Neuronal stem cell (in vitro differentiated cells): Measurements from ENCODE around the gene SDHAF2.

Experiments used
- DNase-seq: peaks from one replicate; pipeline ENCODE4 v3.0.0-alpha.2; 2013; ENCODE audit warnings: low spot score
- H2AFZ ChIP-seq: one replicate; pipeline ENCODE4 v1.6.1; 2013; ENCODE audit warnings: mild to moderate bottlenecking, low read length, inconsistent platforms
- H2AK5ac ChIP-seq: 2 replicates; pipeline ENCODE4 v1.6.1; 2013; ENCODE audit warnings: low read depth, mild to moderate bottlenecking, inconsistent platforms, low read length, moderate library complexity, mixed read lengths
- H2BK120ac ChIP-seq: 2 replicates; pipeline ENCODE4 v1.6.1; 2013; ENCODE audit warnings: low read depth, mild to moderate bottlenecking, inconsistent platforms, low read length, moderate library complexity, mixed read lengths
- H2BK12ac ChIP-seq: one replicate; pipeline ENCODE4 v1.6.1; 2013; ENCODE audit warnings: low read length, inconsistent platforms
- H2BK15ac ChIP-seq: 2 replicates; pipeline ENCODE4 v1.6.1; 2013; ENCODE audit warnings: mild to moderate bottlenecking, low read length, inconsistent platforms, mixed read lengths
- H2BK5ac ChIP-seq: one replicate; pipeline ENCODE4 v1.6.1; 2013; ENCODE audit warnings: inconsistent platforms, mild to moderate bottlenecking, low read length, moderate library complexity
- H3K14ac ChIP-seq: one replicate; pipeline ENCODE4 v1.6.1; 2013; ENCODE audit warnings: low read length, inconsistent platforms
- H3K18ac ChIP-seq: 2 replicates; pipeline ENCODE4 v1.6.1; 2013; ENCODE audit warnings: low read length, inconsistent platforms
- H3K23ac ChIP-seq: 2 replicates; pipeline ENCODE4 v1.6.1; 2013; ENCODE audit warnings: low read depth, mild to moderate bottlenecking, mixed read lengths, low read length, inconsistent platforms; ENCODE audit not compliant: poor library complexity
- H3K27ac ChIP-seq: replicated peaks from 3 replicates; pipeline ENCODE4 v1.5.1; 2013; ENCODE audit warnings: low read length, inconsistent platforms
- H3K27me3 ChIP-seq, 3 experiments: 2 replicates each; pipeline ENCODE4 v1.6.1; 2013; ENCODE audit warnings: low read length in 3 of 3, mild to moderate bottlenecking in 2 of 3, inconsistent platforms in 1 of 3, low read depth in 1 of 3, mixed read lengths in 1 of 3, moderate library complexity in 1 of 3; ENCODE audit not compliant: control insufficient read depth in 3 of 3, insufficient read depth in 3 of 3
- H3K36me3 ChIP-seq, 2 donors: replicated peaks in 1 of 2; 2 replicates each; pipeline ENCODE4 v1.6.1; 2013; ENCODE audit warnings: low read length in 2 of 2; ENCODE audit not compliant: control insufficient read depth in 2 of 2, insufficient read depth in 2 of 2
- H3K4ac ChIP-seq: 2 replicates; pipeline ENCODE4 v1.6.1; 2013; ENCODE audit warnings: inconsistent platforms, mild to moderate bottlenecking, low read length, moderate library complexity
- H3K4me1 ChIP-seq, 2 donors: 1 replicate in 1 of 2; 2 replicates in 1 of 2; pipeline ENCODE4 v1.6.1; 2013; ENCODE audit warnings: low read length in 2 of 2, low read depth in 1 of 2; ENCODE audit not compliant: control insufficient read depth in 2 of 2, insufficient read depth in 1 of 2
- H3K4me2 ChIP-seq: one replicate; pipeline ENCODE4 v1.6.1; 2013; ENCODE audit warnings: mild to moderate bottlenecking, low read length, inconsistent platforms; ENCODE audit not compliant: insufficient read depth, poor library complexity, severe bottlenecking
- H3K4me3 ChIP-seq, 2 donors: 2 replicates each; pipeline ENCODE4 v1.5.1; 2013; ENCODE audit warnings: low read length in 2 of 2, mild to moderate bottlenecking in 2 of 2, inconsistent platforms in 1 of 2, moderate library complexity in 1 of 2
- H3K79me1 ChIP-seq: one replicate; pipeline ENCODE4 v1.6.1; 2013; ENCODE audit warnings: low read depth, mild to moderate bottlenecking, inconsistent platforms, low read length, moderate library complexity
- H3K9ac ChIP-seq: one replicate; pipeline ENCODE4 v1.6.1; 2013; ENCODE audit warnings: mild to moderate bottlenecking, low read depth, low read length, inconsistent platforms; ENCODE audit not compliant: poor library complexity
- H3K9me3 ChIP-seq, 2 donors: replicated peaks in 1 of 2; 2 replicates each; pipeline versions ENCODE3 to v1.6.1; 2013; ENCODE audit warnings: low read length in 2 of 2, mild to moderate bottlenecking in 2 of 2, inconsistent platforms in 1 of 2, low read depth in 1 of 2, mixed read lengths in 1 of 2, moderate library complexity in 1 of 2; ENCODE audit not compliant: control insufficient read depth in 2 of 2, insufficient read depth in 1 of 2
- H4K8ac ChIP-seq: one replicate; pipeline ENCODE4 v1.6.1; 2013; ENCODE audit warnings: low read depth, mild to moderate bottlenecking, inconsistent platforms, low read length, moderate library complexity
- H4K91ac ChIP-seq: one replicate; pipeline ENCODE4 v1.6.1; 2013; ENCODE audit warnings: low read length, low read depth, mild to moderate bottlenecking, inconsistent platforms; ENCODE audit not compliant: poor library complexity
- WGBS, 2 donors: extraction: QIAGEN DNeasy Blood & Tissue Kit; methylation state at CpG; one replicate each; pipeline ENCODE4 v1.1.7; 2013; ENCODE audit warnings: missing lambda C conversion rate in 2 of 2, mixed read lengths in 1 of 2; ENCODE audit not compliant: insufficient read length in 2 of 2, insufficient replicate concordance in 1 of 2; ENCODE audit errors: extremely low coverage in 2 of 2; 5-methylcytosine and 5-hydroxymethylcytosine counted together

The SDHAF2 gene

DNA sequence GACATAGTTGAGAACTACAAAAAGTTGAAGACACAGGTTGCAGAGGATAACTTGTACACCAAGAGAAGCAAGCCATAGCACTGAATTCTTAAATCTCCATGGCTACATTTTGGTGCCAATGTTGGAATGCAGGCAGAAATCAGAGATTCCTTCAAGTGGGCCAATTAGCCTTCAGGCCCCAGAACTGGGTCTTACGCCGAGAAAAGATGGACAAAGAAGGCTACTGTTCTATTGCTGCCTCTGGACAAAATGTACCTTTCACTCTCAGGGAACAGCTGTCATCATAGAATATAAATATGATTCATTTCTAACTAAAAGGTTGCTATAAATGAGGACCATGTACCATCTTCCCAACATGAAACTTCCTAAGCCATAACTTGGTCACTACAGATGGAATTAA, 23.9 kb upstream of the SDHAF2 start:
- Histone ChIP-seq H2AFZ (no peak overlapping the region), H2AK5ac (no peak overlapping the region), H3K4me2 (no peak overlapping the region), H4K91ac (no peak overlapping the region), H2BK15ac (no peak overlapping the region), H3K27me3 (no peaks in the 10 kb centered on the region), H2BK12ac (no peak overlapping the region), H3K79me1 (peaks cover 1% of the 10 kb centered on the region), H3K14ac (no peak overlapping the region), H3K4ac (no peak overlapping the region), H3K23ac (no peak overlapping the region), H4K8ac (no peak overlapping the region), H3K27ac (no peak overlapping the region), H3K18ac (no peak overlapping the region), H2BK5ac (no peak overlapping the region), H3K9me3 (peaks cover 0 to 2% of the 10 kb centered on the region in 2 donors), H3K36me3 (peaks cover 50 to 99% of the 10 kb centered on the region in 2 donors), H3K9ac (no peak overlapping the region), H2BK120ac (no peak overlapping the region), H3K4me1 (no peaks in the 10 kb centered on the region), H3K4me3 (no peak overlapping the region)
- WGBS, 2 donors: no CpG with 5 or more reads among the region's 2 CpGs
- no peak for DNase-seq

DNA sequence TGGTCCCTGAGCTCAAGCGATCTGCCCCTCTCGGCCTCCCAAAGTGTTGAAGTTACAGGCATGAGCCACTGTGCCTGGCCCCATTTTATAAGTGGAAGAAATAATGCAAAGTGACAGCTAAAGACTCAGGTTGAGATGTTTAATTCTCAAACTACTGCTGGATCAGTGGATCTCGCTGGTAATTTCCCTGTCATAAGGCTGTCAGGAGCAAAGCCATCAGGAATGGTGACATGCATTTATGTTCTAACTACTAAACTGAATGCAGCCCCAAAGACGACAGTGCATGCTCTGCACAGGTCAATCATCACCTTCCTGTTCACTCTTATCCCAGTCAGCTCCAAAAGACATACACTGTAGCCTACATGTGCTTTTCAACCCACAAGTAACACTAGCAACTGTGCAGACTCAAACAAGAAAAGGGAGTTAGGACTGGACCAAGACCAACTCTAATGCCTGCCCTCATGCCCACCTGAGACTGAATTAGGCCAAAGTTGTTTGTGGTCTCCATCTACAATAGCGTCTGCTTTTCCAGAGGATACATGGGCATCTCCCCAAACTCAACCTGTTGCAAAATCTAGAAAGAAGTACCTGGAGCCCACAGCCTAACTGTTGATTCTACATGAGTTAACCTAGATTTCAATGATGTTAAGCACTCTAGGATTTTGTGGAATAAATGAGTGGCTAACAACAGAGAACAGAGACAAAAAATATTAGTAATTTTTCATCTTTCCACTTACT, 22.8 kb upstream of the SDHAF2 start:
- no peak overlapping the region for H4K91ac ChIP-seq
- H3K27ac ChIP-seq: no peak overlapping the region
- H3K14ac ChIP-seq: no peak overlapping the region
- peaks cover 0 to 2% of the 10 kb centered on the region in 2 donors for H3K9me3 ChIP-seq
- no peak overlapping the region for H4K8ac ChIP-seq
- peak overlapping the region; percentile 47 for H3K9ac ChIP-seq
- no peak overlapping the region for H2BK15ac ChIP-seq
- H3K27me3 ChIP-seq: no peaks in the 10 kb centered on the region
- no peak overlapping the region for H3K4ac ChIP-seq
- no peak overlapping the region for H3K23ac ChIP-seq
- no peak overlapping the region for H2AK5ac ChIP-seq
- peaks cover 1% of the 10 kb centered on the region for H3K79me1 ChIP-seq
- no peak overlapping the region for H2AFZ ChIP-seq
- no peak overlapping the region for H2BK5ac ChIP-seq
- H3K36me3 ChIP-seq: peaks cover 55 to 99% of the 10 kb centered on the region in 2 donors
- no peak overlapping the region for H2BK12ac ChIP-seq
- H3K4me1 ChIP-seq: no peaks in the 10 kb centered on the region
- no CpG with 5 or more reads among the region's 5 CpGs for WGBS, 2 donors
- H2BK120ac ChIP-seq: no peak overlapping the region
- no peak overlapping the region for H3K4me2 ChIP-seq
- no peak overlapping the region for H3K4me3 ChIP-seq
- no peak overlapping the region for H3K18ac ChIP-seq
- DNase-seq: no peak

DNA sequence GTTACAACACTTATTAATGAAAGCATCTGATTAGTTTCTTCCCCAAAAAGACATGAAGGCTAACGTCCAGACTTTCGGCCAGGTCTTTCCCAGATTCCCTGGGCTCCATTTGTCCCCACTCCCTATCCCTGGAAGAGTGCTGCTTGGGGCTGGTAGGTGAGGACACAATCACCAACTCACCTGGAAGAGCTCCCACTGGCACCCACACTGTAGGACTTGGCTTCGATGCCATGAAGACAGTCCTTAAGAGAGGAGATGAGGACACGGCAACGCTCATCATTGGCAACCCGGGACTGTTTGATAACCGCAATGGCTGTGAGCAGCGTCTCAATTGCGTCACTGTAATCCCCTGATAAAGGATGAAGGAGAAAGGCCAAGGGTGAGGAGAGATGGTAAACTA, 18.3 kb upstream of the SDHAF2 start:
- H2AFZ ChIP-seq: no peak overlapping the region
- H2BK120ac ChIP-seq: no peak overlapping the region
- H2BK12ac ChIP-seq: no peak overlapping the region
- no peak overlapping the region for H3K4me2 ChIP-seq
- no peak overlapping the region for H3K4me3 ChIP-seq
- WGBS, 2 donors: no CpG with 5 or more reads among the region's 9 CpGs
- no peak overlapping the region for H3K4ac ChIP-seq
- H3K9me3 ChIP-seq: peaks cover 0 to 2% of the 10 kb centered on the region in 2 donors
- H2BK15ac ChIP-seq: no peak overlapping the region
- H4K91ac ChIP-seq: no peak overlapping the region
- no peak overlapping the region for H3K27ac ChIP-seq
- no peaks in the 10 kb centered on the region for H3K79me1 ChIP-seq
- no peak overlapping the region for H2BK5ac ChIP-seq
- no peak overlapping the region for H3K9ac ChIP-seq
- H3K27me3 ChIP-seq: no peaks in the 10 kb centered on the region
- peaks cover 59 to 99% of the 10 kb centered on the region in 2 donors for H3K36me3 ChIP-seq
- H2AK5ac ChIP-seq: no peak overlapping the region
- no peak overlapping the region for H3K14ac ChIP-seq
- H3K23ac ChIP-seq: no peak overlapping the region
- no peaks in the 10 kb centered on the region for H3K4me1 ChIP-seq
- no peak overlapping the region for H4K8ac ChIP-seq
- DNase-seq: no peak
- no peak overlapping the region for H3K18ac ChIP-seq

DNA sequence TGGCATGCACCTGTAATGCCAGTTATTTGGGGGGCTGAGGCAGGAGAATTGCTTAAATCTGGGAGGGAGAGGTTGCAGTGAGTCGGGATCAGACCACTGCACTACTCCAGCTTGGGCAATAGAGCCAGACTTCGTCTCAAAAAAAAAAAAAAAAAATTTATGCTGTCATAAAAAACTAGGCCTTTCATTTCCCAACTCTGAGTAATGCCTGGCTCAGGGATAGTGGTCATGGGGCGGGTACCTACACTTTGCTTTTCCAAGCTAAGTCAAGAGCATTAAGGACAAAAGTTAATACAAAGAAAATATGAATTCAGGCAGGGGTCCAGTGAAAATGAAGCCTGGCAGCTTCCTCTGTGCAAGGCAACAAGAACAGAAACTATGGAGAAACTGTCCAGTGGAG, 16.4 kb upstream of the SDHAF2 start:
- no peak overlapping the region for H2AK5ac ChIP-seq
- no peak overlapping the region for H4K91ac ChIP-seq
- no peak overlapping the region for H2BK15ac ChIP-seq
- H3K4me3 ChIP-seq: no peak overlapping the region
- no peak for DNase-seq
- no peak overlapping the region for H3K23ac ChIP-seq
- H3K9me3 ChIP-seq: no peaks in the 10 kb centered on the region
- no peak overlapping the region for H2BK12ac ChIP-seq
- peaks cover 66 to 99% of the 10 kb centered on the region in 2 donors for H3K36me3 ChIP-seq
- no peak overlapping the region for H3K14ac ChIP-seq
- no peak overlapping the region for H3K9ac ChIP-seq
- no peaks in the 10 kb centered on the region for H3K27me3 ChIP-seq
- no peak overlapping the region for H2BK5ac ChIP-seq
- no peaks in the 10 kb centered on the region for H3K4me1 ChIP-seq
- H3K18ac ChIP-seq: no peak overlapping the region
- no peaks in the 10 kb centered on the region for H3K79me1 ChIP-seq
- H3K4me2 ChIP-seq: no peak overlapping the region
- H3K27ac ChIP-seq: no peak overlapping the region
- H4K8ac ChIP-seq: no peak overlapping the region
- H3K4ac ChIP-seq: no peak overlapping the region
- WGBS, 2 donors: no CpG with 5 or more reads among the region's 3 CpGs
- no peak overlapping the region for H2BK120ac ChIP-seq
- no peak overlapping the region for H2AFZ ChIP-seq
